ENCODE measurements around the gene DTX1.

- TF ChIP-seq POLR2AphosphoS5 (IDR thresholded peaks at IDR 0.05; ENCODE audit: low read depth, low read length): no peak
- no peak for TF ChIP-seq POLR2A (IDR thresholded peaks at IDR 0.05; ENCODE audit: low read depth, low read length)
- TF ChIP-seq PAX5 (IDR thresholded peaks at IDR 0.05; ENCODE audit: insufficient read depth, low read length, severe bottlenecking): no peak
- TF ChIP-seq SPI1 (IDR thresholded peaks at IDR 0.05; ENCODE audit: low read depth, low read length): no peak
- TF ChIP-seq TAF1 (IDR thresholded peaks at IDR 0.05; ENCODE audit: low read depth, low read length): no peak
- no peak for TF ChIP-seq POU2F2 (IDR thresholded peaks at IDR 0.05; ENCODE audit: low read depth, low read length)
Measured at GRCh38 chr12:113016796-113017195, 39.7 kb upstream of the DTX1 start.

Data from GM12891 (cell line).